HAP-1 (cell line): ENCODE measurements around the gene NELFB.
"Not testable (repeated sequence)": the region's sequence is repeated elsewhere in the genome, so short reads cannot be mapped to it uniquely, and the experiment has no call there.

Source experiments
- DNase-seq, 2 experiments: peaks; one replicate each; pipeline ENCODE4 v3.0.0-alpha.2; 2016 to 2020; ENCODE audit warnings: low spot score in 2 of 2
- H3K27me3 ChIP-seq: fragments of 250-450 bp; sonication (Bioruptor Pico); 2 replicates; pipeline ENCODE4 v1.5.1; 2020; ENCODE audit warnings: low read depth, mild to moderate bottlenecking, moderate library complexity
- H3K36me3 ChIP-seq: fragments of 250-450 bp; sonication (Bioruptor Pico); replicated peaks from 2 replicates; pipeline ENCODE4 v1.5.1; 2020; ENCODE audit warnings: mild to moderate bottlenecking
- H3K4me1 ChIP-seq: fragments of 250-450 bp; sonication (Bioruptor Pico); 2 replicates; pipeline ENCODE4 v1.5.1; 2020; ENCODE audit warnings: mild to moderate bottlenecking
- H3K4me3 ChIP-seq: fragments of 250-450 bp; sonication (Bioruptor Pico); 2 replicates; pipeline ENCODE4 v1.5.1; 2020; ENCODE audit warnings: mild to moderate bottlenecking, moderate library complexity
- H3K9me3 ChIP-seq: fragments of 250-450 bp; sonication (Bioruptor Pico); 2 replicates; pipeline ENCODE4 v1.5.1; 2020; ENCODE audit warnings: mild to moderate bottlenecking, moderate library complexity
- in situ Hi-C: fragments of 300-500 bp; cut with MboI; formaldehyde crosslinking; loops from 3 replicates; pipeline ENCODE4 v1.14.3; 2020; ENCODE audit warnings: low sequenced_read_pairs, inconsistent platforms, mixed read lengths

NELFB gene

DNA sequence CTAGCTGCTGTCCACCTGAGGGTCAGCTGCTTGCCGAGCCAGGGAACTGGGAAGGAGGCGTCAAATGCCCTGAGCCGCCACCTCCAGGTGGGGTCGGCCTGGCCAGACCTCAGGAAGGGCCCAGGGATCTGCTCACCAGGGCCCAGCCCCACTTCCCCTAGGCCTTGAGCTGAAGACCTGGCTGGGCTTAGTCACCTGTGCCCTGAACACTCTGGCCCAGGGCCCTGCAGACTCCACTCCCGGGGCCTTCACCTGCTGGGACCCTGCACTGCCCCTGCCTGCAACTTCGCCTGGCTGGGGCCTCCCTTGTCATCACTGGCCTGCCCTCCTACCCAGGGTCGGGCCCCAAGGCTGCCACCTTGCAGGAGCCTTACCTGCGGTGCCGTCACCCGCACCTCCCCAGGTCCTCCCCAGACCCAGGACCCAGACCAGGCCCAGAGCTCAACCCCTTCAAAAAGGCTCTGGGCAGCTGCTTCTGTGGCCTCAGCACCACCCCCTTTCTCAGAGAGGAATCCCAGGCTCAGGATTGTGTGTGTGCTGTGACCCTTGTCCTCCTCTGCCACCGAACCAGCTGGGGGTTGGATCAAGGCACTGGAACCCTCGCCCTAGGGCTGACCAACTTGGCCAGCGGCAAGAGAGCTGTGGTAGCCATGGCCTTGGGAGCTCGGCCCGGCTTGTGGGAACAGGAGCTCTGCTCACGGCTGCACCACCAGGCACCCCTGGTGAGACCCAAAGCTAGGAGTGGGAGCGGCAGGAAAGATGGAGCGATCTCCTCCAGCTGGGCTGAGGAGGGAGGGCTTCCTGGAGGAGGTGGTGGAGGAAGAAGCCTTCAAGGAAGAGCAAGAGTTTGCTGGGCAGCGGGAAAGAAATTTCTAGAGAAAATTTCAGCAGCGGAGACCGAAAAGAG, 1.2 kb upstream of the NELFB start:
- no peak for DNase-seq
- Histone ChIP-seq H3K27me3 (no peaks in the 10 kb centered on the region), H3K36me3 (peaks cover 23% of the 10 kb centered on the region), H3K4me1 (peaks cover 7% of the 10 kb centered on the region), H3K9me3 (no peaks in the 10 kb centered on the region), H3K4me3 (peak overlapping the region; percentile 66)
- in situ Hi-C loops, result no loop called here

DNA sequence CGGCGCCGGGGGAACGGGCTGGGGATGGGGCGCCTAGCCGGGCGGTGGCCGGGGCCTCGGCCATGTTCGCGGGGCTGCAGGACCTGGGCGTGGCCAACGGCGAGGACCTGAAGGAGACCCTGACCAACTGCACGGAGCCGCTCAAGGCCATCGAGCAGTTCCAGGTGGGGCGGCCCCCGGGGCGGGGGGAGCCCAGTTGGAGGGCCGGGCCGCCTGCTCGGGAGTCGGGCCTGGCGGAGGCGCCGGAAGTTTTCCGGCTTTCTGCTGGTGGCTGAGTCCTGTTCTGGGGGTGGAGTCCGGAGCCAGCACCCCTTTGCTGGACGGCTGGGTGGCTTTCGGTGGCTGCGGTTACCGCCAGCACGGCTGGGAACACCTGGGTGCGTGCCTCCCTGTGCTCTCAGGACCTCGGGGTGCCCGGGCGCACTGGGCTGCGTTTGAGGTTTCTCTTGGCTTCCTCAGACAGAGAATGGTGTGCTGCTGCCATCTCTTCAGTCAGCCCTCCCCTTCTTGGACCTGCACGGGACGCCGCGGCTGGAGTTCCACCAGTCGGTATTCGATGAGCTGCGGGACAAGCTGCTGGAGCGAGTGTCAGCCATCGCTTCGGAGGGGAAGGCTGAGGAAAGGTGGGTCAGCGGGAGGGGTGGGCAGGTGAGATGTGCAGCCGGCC, 454 bp downstream of the NELFB start:
- Histone ChIP-seq H3K4me1 (peaks cover 7% of the 10 kb centered on the region), H3K4me3 (peak overlapping the region; percentile 91)
- in situ Hi-C loops, result no loop called here

DNA sequence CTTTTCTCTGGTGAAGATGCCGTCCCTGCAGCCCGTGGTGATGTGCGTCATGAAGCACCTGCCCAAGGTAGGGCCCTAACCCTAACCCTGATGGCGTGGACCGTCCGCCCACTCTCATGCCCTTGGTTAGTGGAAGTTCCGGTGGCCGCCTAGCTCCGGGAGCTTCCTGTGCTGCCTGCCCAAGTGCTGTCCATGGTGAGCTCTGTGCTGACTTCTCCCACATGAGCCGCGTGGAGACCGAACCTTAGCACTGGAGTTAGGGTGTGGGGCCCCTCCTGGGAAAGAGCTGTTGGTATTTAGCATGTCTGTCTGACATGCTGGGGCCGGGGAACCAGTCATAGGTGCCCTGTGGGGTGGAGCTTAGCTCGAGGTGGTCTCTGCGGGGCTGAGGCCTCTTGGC, 1.2 kb downstream of the NELFB start:
- DNase-seq, result no peak
- Histone ChIP-seq H3K4me3 (peak overlapping the region; percentile 91), H3K9me3 (no peaks in the 10 kb centered on the region), H3K27me3 (no peaks in the 10 kb centered on the region), H3K4me1 (peaks cover 7% of the 10 kb centered on the region), H3K36me3 (peaks cover 31% of the 10 kb centered on the region)
- in situ Hi-C loops, result no loop called here

More for the DNA sequence above, 454 bp downstream of the NELFB start:
- DNase-seq, result no peak
- Histone ChIP-seq H3K9me3 (no peaks in the 10 kb centered on the region), H3K27me3 (no peaks in the 10 kb centered on the region), H3K36me3 (peaks cover 27% of the 10 kb centered on the region)

DNA sequence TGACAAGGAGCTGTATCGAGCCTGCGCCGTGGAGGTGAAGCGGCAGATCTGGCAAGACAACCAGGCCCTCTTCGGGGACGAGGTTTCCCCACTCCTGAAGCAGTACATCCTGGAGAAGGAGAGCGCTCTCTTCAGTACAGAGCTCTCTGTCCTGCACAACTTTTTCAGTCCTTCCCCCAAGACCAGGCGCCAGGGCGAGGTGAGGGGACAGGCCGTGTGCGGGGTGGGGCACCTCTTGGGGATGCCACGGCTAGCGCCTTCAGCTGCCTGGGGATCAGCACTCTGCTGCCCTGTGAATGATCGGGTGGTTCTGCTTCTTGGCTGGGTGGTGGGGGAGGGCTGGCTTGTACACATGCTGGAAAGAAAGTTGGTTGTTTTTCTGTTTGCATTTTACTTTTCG, 1.7 kb downstream of the NELFB start:
- in situ Hi-C loops, result no loop called here
- Histone ChIP-seq H3K27me3 (no peaks in the 10 kb centered on the region), H3K36me3 (peaks cover 31% of the 10 kb centered on the region), H3K4me3 (peak overlapping the region; percentile 91), H3K9me3 (no peaks in the 10 kb centered on the region), H3K4me1 (peaks cover 7% of the 10 kb centered on the region)
- DNase-seq, result no peak

DNA sequence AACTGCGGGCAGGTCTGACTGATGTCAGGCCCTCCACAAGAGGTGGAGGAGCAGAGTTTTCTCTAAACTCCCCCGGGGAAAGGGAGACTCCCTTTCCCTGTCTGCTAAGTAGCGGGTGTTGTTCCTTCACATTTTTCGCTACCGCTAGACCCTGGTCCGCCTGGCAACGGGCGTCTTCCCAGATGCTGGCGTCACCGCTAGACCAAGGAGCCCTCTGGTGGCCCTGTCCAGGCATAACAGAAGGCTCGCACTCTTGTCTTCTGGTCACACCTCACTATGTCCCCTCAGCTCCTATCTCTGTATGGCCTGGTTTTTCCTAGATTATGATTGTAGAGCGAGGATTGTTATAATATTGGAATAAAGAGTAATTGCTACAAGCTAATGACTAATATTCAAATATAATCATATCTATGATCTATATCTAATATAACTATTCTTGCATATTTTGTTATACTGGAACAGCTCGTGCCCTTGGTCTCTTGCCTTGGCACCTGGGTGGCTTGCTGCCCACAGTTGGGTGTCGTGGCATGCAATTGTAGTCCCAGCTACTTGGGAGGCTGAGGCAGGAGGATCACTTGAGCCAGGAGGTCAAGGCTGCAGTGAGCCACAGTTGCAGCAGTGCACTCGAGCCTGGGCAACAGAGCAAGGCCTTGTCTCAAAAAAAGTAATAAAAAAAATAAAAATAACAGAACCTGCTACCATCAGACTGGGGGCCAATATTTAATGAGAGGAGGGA, 7.2 kb downstream of the NELFB start:
- peaks cover 41% of the 10 kb centered on the region for H3K36me3 ChIP-seq
- H3K4me1 ChIP-seq, H3K27me3 ChIP-seq, H3K4me3 ChIP-seq, H3K9me3 ChIP-seq, in situ Hi-C loops: not testable (repeated sequence)
- DNase-seq, result peak; percentile 36 to 67

DNA sequence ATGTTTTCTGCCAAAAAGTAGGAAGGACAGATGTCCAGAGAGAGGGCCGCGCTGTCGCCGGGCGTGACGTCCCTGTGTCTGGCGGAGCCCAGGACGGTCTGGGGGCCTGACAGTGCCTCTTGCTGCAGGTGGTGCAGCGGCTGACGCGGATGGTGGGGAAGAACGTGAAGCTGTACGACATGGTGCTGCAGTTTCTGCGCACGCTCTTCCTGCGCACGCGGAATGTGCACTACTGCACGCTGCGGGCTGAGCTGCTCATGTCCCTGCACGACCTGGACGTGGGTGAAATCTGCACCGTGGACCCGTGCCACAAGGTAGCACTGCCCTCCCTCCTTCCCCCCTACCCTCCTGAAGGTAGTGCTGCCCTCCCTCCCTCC, 7.8 kb downstream of the NELFB start:
- in situ Hi-C loops, result no loop called here
- H3K36me3 ChIP-seq, result peaks cover 45% of the 10 kb centered on the region
- H3K9me3 ChIP-seq, result no peaks in the 10 kb centered on the region
- DNase-seq, result no peak
- no peak overlapping the region for H3K4me3 ChIP-seq
- no peaks in the 10 kb centered on the region for H3K4me1 ChIP-seq
- H3K27me3 ChIP-seq, result no peaks in the 10 kb centered on the region

DNA sequence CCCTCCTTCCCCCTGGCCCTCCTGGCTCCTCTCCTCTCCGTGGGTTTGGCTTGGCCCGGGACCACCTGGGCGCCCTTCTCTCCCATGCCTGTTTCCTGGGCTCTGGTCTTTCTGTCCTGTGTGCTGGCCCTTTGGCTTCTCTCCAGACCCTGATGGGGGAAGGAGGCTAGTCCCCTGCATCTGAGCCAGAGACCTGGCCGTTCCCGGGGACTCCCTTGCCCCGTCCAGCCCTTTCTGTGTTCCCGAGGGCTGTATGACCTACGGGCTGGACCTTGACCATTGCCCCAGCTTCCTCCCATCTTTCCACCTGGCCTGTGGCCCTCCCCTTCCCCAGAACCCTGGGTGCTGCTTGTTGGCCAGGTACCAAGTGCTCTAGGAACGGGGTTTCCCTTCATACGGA, 8.4 kb downstream of the NELFB start:
- in situ Hi-C loops, result no loop called here
- no peaks in the 10 kb centered on the region for H3K9me3 ChIP-seq
- H3K4me3 ChIP-seq, result no peak overlapping the region
- no peaks in the 10 kb centered on the region for H3K27me3 ChIP-seq
- H3K36me3 ChIP-seq, result peaks cover 50% of the 10 kb centered on the region
- no peak for DNase-seq
- H3K4me1 ChIP-seq, result no peaks in the 10 kb centered on the region

DNA sequence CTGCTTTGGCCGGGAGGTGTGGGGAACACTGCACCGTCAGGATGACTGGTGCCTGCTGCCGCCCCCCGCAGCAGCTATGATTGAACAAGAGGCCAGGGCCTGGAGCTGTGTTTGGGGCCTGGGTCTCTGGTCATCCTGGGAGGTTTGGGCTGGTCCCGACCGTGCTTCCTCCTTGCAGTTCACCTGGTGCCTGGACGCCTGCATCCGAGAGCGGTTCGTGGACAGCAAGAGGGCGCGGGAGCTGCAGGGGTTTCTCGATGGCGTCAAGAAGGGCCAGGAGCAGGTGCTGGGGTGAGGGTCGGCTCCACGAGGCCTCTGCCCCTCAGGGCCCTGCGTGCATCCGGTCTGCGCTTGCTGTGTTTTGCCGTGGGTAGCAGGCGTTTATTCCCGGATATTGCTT, 8.9 kb downstream of the NELFB start:
- Histone ChIP-seq H3K4me3 (no peak overlapping the region), H3K4me1 (no peaks in the 10 kb centered on the region), H3K9me3 (no peaks in the 10 kb centered on the region), H3K27me3 (no peaks in the 10 kb centered on the region), H3K36me3 (peaks cover 50% of the 10 kb centered on the region)
- no peak for DNase-seq
- in situ Hi-C loops, result no loop called here

DNA sequence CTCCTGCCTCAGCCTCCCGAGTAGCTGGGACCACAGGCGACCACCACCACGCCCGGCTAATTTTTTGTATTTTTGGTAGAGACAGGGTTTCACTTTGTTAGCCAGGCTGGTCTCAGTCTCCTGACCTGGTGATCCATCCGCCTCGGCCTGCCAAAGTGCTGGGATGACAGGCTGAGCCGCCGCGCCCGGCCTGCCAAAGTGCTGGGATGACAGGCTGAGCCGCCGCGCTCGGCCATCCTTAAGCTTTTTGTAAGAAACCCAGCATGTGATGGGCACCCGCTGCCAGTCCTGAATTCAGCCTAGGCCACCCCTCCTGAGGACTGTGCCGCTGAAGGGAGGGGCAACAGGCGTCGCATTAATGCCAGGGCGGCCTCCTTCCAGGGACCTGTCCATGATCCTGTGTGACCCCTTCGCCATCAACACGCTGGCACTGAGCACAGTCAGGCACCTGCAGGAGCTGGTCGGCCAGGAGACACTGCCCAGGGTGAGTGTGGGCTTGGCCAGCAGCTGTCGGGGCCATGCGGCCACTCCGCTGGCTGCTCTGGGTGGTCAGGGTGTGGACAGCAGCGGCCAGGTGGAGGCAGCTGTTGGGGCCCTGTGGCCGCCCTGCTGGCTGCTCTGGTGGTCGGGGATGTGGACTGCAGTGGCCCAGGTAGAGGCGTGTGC, 10.5 kb downstream of the NELFB start:
- in situ Hi-C loops, result no loop called here
- H3K27me3 ChIP-seq, result no peaks in the 10 kb centered on the region
- no peaks in the 10 kb centered on the region for H3K4me1 ChIP-seq
- peaks cover 52% of the 10 kb centered on the region for H3K36me3 ChIP-seq
- H3K4me3 ChIP-seq, result no peak overlapping the region
- H3K9me3 ChIP-seq, result no peaks in the 10 kb centered on the region
- DNase-seq, result no peak

DNA sequence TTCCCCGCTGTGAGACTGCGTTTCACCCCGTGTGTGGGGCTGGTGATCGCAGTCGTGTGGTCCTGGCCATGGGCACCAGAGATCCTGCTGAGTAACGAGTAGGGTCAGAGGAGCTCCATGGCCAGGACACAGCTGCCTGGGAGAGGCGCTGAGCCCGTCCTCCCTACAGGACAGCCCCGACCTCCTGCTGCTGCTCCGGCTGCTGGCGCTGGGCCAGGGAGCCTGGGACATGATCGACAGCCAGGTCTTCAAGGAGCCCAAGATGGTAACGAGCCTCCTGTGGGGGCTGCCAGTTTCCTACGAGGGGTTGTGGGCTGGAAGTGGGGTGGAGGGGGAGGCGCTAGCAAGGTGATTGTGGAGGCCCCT, 11.0 kb downstream of the NELFB start:
- Histone ChIP-seq H3K4me1 (no peaks in the 10 kb centered on the region), H3K27me3 (no peaks in the 10 kb centered on the region), H3K9me3 (no peaks in the 10 kb centered on the region), H3K4me3 (no peak overlapping the region), H3K36me3 (peaks cover 52% of the 10 kb centered on the region)
- in situ Hi-C loops, result no loop called here
- peak in 1 of 2 experiments; percentile 10 for DNase-seq

DNA sequence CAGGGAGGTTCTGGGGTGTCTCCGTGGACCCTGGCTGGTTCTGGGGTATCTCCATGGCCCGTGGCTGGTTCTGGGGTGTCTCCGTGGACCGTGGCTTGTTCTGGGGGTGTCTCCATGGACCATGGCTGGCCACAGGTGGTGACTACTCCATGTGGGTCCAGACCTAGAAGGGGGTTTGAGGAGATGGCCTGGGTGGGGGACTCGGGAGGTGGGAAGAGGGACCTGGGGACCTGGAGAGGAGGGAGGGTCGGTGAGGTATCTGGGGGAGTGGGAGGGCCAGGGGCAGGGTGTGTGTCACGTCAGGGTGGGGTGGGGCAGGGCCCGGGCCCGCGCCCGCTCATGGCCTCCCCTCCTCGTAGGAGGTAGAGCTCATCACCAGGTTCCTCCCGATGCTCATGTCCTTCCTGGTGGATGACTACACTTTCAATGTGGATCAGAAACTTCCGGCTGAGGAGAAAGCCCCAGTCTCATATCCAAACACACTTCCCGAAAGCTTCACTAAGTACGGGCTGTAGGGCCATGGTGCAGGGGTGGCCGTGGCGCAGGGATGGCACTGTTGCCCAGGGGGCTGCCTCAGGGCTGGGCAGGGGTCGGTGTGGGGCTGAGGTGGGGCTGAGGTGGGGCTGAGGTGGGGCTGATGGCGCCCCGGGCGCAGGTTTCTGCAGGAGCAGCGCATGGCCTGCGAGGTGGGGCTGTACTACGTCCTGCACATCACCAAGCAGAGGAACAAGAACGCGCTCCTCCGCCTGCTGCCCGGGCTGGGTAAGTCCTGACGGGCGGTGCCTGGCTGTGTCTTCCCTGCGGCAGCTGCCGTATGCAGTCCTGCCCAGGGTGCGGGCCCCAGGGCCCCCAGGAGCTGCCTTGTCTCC, 11.7 kb downstream of the NELFB start:
- Histone ChIP-seq H3K27me3 (no peaks in the 10 kb centered on the region), H3K36me3 (peaks cover 52% of the 10 kb centered on the region), H3K9me3 (no peaks in the 10 kb centered on the region), H3K4me1 (no peaks in the 10 kb centered on the region), H3K4me3 (no peak overlapping the region)
- in situ Hi-C loops, result no loop called here
- no peak for DNase-seq

DNA sequence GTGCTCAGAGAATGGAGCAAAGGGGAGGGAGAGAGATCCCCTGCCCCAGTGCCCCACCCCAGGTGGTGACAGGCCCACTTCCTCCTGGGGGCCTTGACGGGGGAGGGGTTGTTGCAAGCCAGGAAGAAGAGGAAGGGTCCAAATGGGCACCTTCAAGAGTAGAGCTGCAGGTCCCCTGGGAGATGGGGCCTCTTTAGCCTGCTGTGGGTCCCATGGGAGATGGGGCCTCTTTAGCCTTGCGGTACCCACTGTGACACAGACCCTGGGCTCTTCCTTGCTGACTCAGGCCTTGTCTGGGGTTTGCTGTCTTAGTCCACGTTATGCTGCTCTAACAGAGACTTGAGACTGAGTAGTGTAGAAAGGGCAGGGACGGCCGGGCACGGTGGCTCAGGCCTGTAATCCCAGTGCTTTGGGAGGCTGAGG, 12.8 kb downstream of the NELFB start:
- H3K4me3 ChIP-seq, result no peak overlapping the region
- in situ Hi-C loops, result no loop called here
- no peaks in the 10 kb centered on the region for H3K9me3 ChIP-seq
- H3K27me3 ChIP-seq, result no peaks in the 10 kb centered on the region
- no peak for DNase-seq
- peaks cover 61% of the 10 kb centered on the region for H3K36me3 ChIP-seq
- no peaks in the 10 kb centered on the region for H3K4me1 ChIP-seq
